Endothelial cell of umbilical vein (primary cell): Measurements from ENCODE around the gene PKD1L1.

Experiments
- EZH2 ChIP-seq: IDR thresholded peaks from 2 replicates; pipeline ENCODE4 v1.6.1; 2012; ENCODE audit warnings: borderline replicate concordance, low read depth, mild to moderate bottlenecking, moderate library complexity, low read length, inconsistent platforms; ENCODE audit not compliant: severe bottlenecking
- JUN ChIP-seq: IDR thresholded peaks from 2 replicates; pipeline ENCODE4 v1.6.1; 2011; ENCODE audit warnings: borderline replicate concordance, low read depth; ENCODE audit not compliant: insufficient read length, insufficient read depth
- MYC ChIP-seq: IDR thresholded peaks from one replicate; pipeline ENCODE4 v1.6.1; 2011; ENCODE audit warnings: mild to moderate bottlenecking, low read depth, low read length
- POLR2A ChIP-seq: IDR thresholded peaks from 2 replicates; pipeline ENCODE4 v1.6.1; 2012; ENCODE audit warnings: low read depth, mild to moderate bottlenecking, control low read depth, low read length
- POLR2AphosphoS5 ChIP-seq: IDR thresholded peaks from 2 replicates; pipeline ENCODE4 v1.6.1; 2012; ENCODE audit warnings: low read depth, mild to moderate bottlenecking, control low read depth, low read length, moderate library complexity; ENCODE audit not compliant: insufficient read depth
- TF ChIP-seq, protein P1 (sequence below), 2 donors: IDR thresholded peaks; 1 replicate in 1 of 2; 2 replicates in 1 of 2; pipeline ENCODE4 v1.5.1; 2011; ENCODE audit warnings: low read length in 2 of 2, mild to moderate bottlenecking in 2 of 2, moderate library complexity in 2 of 2, control low read depth in 1 of 2, inconsistent platforms in 1 of 2, low read depth in 1 of 2; ENCODE audit not compliant: insufficient read depth in 1 of 2; ENCODE audit errors: extremely low read depth in 1 of 2
- TF ChIP-seq, protein P2 (sequence below): IDR thresholded peaks from 2 replicates; pipeline ENCODE4 v1.6.1; 2011; ENCODE audit not compliant: insufficient read depth, insufficient read length

DNA sequence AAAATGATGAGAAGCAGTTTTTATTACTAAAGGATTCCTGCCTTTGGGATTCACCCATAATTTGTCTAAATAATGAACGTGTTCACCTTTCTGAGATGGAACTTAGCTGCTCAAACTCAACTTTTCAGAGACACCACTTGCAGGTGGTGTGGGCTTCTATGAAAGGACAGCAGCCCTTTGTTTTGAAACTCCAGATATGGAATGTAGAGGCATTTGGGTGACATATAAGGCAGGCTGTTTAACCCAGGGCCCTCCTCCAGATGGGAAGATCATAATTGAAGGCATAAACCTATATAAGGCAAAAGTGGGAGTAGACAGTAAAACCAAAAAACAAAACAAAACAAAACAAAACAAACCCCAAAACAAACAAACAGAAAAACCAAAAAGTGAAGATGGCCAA lies 43.0 kb upstream of the PKD1L1 start:
- TF ChIP-seq POLR2AphosphoS5 (no peak), POLR2A (no peak), EZH2 (no peak), MYC (no peak), JUN (no peak)
- TF ChIP-seq, protein P1, sequence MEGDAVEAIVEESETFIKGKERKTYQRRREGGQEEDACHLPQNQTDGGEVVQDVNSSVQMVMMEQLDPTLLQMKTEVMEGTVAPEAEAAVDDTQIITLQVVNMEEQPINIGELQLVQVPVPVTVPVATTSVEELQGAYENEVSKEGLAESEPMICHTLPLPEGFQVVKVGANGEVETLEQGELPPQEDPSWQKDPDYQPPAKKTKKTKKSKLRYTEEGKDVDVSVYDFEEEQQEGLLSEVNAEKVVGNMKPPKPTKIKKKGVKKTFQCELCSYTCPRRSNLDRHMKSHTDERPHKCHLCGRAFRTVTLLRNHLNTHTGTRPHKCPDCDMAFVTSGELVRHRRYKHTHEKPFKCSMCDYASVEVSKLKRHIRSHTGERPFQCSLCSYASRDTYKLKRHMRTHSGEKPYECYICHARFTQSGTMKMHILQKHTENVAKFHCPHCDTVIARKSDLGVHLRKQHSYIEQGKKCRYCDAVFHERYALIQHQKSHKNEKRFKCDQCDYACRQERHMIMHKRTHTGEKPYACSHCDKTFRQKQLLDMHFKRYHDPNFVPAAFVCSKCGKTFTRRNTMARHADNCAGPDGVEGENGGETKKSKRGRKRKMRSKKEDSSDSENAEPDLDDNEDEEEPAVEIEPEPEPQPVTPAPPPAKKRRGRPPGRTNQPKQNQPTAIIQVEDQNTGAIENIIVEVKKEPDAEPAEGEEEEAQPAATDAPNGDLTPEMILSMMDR (IDR thresholded peaks at IDR 0.05; ENCODE audit: extremely low read depth in 1 of 2, insufficient read depth in 1 of 2, low read depth in 1 of 2, low read length in 2 of 2), result no peak
- TF ChIP-seq, protein P2, sequence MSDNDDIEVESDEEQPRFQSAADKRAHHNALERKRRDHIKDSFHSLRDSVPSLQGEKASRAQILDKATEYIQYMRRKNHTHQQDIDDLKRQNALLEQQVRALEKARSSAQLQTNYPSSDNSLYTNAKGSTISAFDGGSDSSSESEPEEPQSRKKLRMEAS, result no peak
